Prostate gland (tissue), 2 donors: ENCODE results near the gene MAP4K5.

Source experiments
- CTCF ChIP-seq, 4 experiments: fragments of 200-600 bp in 2 of 4; fragments of 450-650 bp in 2 of 4; sonication (generic) in 2 of 4; IDR thresholded peaks; 1 replicate in 3 of 4; 2 replicates in 1 of 4; pipeline ENCODE4 v1.5.1; 2016 to 2019; ENCODE audit warnings: antibody characterized with exemption in 4 of 4, mild to moderate bottlenecking in 2 of 4, moderate library complexity in 2 of 4
- POLR2AphosphoS5 ChIP-seq: sonication (generic); formaldehyde crosslinking; IDR thresholded peaks from one replicate; pipeline ENCODE4 v1.6.1; 2017; ENCODE audit warnings: antibody characterized with exemption

DNA sequence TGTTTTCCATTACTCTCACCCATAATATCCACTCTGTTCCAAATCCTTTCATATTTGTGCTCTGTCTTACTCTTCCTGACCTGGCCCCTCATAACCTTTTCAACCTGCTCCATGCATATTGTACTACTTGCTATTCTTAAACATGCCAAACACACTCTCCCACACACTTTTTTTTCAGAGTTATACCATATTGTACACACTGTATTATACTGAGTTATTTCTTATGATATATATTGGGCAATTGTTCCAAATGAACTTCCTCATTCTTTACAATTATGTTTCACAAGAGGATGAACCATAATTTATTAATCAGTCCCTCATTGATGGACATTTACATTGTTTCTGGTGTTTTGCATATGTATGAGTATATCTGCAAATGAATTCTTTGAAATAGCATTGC is 46.1 kb upstream of the MAP4K5 start:
- TF ChIP-seq POLR2AphosphoS5 = no peak
- no peak for TF ChIP-seq CTCF (IDR thresholded peaks at IDR 0.05)
